Erythroblast (primary cell): Measurements from ENCODE around the gene SEC22C.

ENCODE experiments used
- GATA1 ChIP-seq: IDR thresholded peaks from 2 replicates; pipeline ENCODE4 v1.6.1; 2011; ENCODE audit warnings: low read depth, mild to moderate bottlenecking, control low read depth, low read length, moderate library complexity
- POLR2A ChIP-seq: IDR thresholded peaks from 2 replicates; pipeline ENCODE4 v1.6.1; 2011; ENCODE audit warnings: mild to moderate bottlenecking, low read length

GRCh38 chr3:42502429-42503250 lies 79.1 kb downstream of the SEC22C start, which contains the start of gene VIPR1:
- TF ChIP-seq POLR2A (no peak), GATA1 (no peak)
